K562 (cell line): ENCODE results near the gene TADA2A.

ENCODE experiments used
- ATF2 ChIP-seq: sonication (generic); formaldehyde crosslinking; IDR thresholded peaks from 2 replicates; pipeline ENCODE4 v1.8.1; 2022; ENCODE audit warnings: missing genetic modification reagents
- CHD1 ChIP-seq: fragments of 200-600 bp; sonication (generic); IDR thresholded peaks from one replicate; pipeline ENCODE4 v1.6.1; 2012; ENCODE audit warnings: mild to moderate bottlenecking, moderate library complexity, low read length, inconsistent platforms
- CTCF ChIP-seq, 3 experiments: IDR thresholded peaks in 2 of 3; conservative IDR thresholded peaks in 1 of 3; 2 replicates each; pipeline ENCODE4 v1.5.1; 2011 to 2012; ENCODE audit warnings: low read length in 3 of 3, mild to moderate bottlenecking in 3 of 3, control low read depth in 2 of 3, improper control_type of control experiment in 1 of 3, inconsistent platforms in 1 of 3, low read depth in 1 of 3, mixed read lengths in 1 of 3, moderate library complexity in 1 of 3; ENCODE audit not compliant: insufficient read depth in 2 of 3
- E2F4 ChIP-seq: sonication (generic); formaldehyde crosslinking; IDR thresholded peaks from 2 replicates; pipeline ENCODE4 v1.8.0; 2022; ENCODE audit warnings: mild to moderate bottlenecking, low read depth, missing genetic modification reagents
- NR3C1 ChIP-seq: sonication (generic); formaldehyde crosslinking; IDR thresholded peaks from 2 replicates; pipeline ENCODE4 v1.8.1; 2022; ENCODE audit warnings: missing genetic modification reagents
- POLR2AphosphoS5 ChIP-seq: IDR thresholded peaks from 2 replicates; pipeline ENCODE4 v1.6.1; 2011; ENCODE audit warnings: mild to moderate bottlenecking, low read depth, low read length, moderate library complexity; ENCODE audit not compliant: control insufficient read depth, insufficient read depth
- PTBP1 ChIP-seq: fragments of 200-400 bp; formaldehyde crosslinking; IDR thresholded peaks from 2 replicates; pipeline ENCODE4 v1.6.1; 2017; ENCODE audit warnings: low read depth, low read length
- ZNF263 ChIP-seq: sonication (generic); formaldehyde crosslinking; IDR thresholded peaks from 2 replicates; pipeline ENCODE4 v1.8.0; 2022; ENCODE audit warnings: mild to moderate bottlenecking, missing genetic modification reagents, borderline replicate concordance

GRCh38 chr17:37447641-37448040, 41.0 kb downstream of the TADA2A start:
- TF ChIP-seq PTBP1 (no peak), CTCF (IDR thresholded peaks at IDR 0.05 in 2 of 3, conservative IDR thresholded peaks at IDR 0.05 in 1 of 3; ENCODE audit: insufficient read depth in 2 of 3, low read depth in 1 of 3, low read length in 3 of 3) (no peak), CHD1 (no peak), ATF2 (CRISPR knock-in tag) (no peak), E2F4 (no peak), ZNF263 (CRISPR knock-in tag) (no peak), NR3C1 (no peak), POLR2AphosphoS5 (no peak)
